Mesodermal cell (in vitro differentiated cells): ENCODE results near the gene BTBD19. TPM values are rescaled to one million over a fixed set of nuclear protein-coding genes. Genes with fewer than 3 reads are reported as not detected.
A peak's percentile ranks its signal among the peaks of the same experiment; 100 is the strongest.
"Not testable (repeated sequence)": the region's sequence is repeated elsewhere in the genome, so short reads cannot be mapped to it uniquely, and the experiment has no call there.

Experiments
- H3K27ac ChIP-seq: 2 replicates; pipeline ENCODE4 v1.7.0; 2013; ENCODE audit warnings: mild to moderate bottlenecking, low read depth, low read length, moderate library complexity; ENCODE audit not compliant: severe bottlenecking
- H3K36me3 ChIP-seq: 2 replicates; pipeline ENCODE4 v1.7.1; 2013; ENCODE audit warnings: mild to moderate bottlenecking, low read length, moderate library complexity; ENCODE audit not compliant: control insufficient read depth, insufficient read depth
- H3K4me1 ChIP-seq: one replicate; pipeline ENCODE4 v1.7.1; 2013; ENCODE audit warnings: mild to moderate bottlenecking, low read length; ENCODE audit not compliant: insufficient read depth, control insufficient read depth, poor library complexity, severe bottlenecking
- H3K4me3 ChIP-seq: 2 replicates; pipeline ENCODE4 v1.7.0; 2013; ENCODE audit warnings: low read length, control low read depth, mild to moderate bottlenecking; ENCODE audit not compliant: insufficient read depth, poor library complexity, severe bottlenecking; ENCODE audit errors: extremely low read depth
- H3K9me3 ChIP-seq: 2 replicates; pipeline ENCODE4 v1.7.1; 2013; ENCODE audit warnings: mild to moderate bottlenecking, low read length, moderate library complexity; ENCODE audit not compliant: control insufficient read depth
- WGBS, 2 experiments: methylation state at CpG; one replicate each; pipeline ENCODE4 v1.1.5; 2013; ENCODE audit warnings: missing lambda C conversion rate in 2 of 2; ENCODE audit not compliant: insufficient coverage in 2 of 2; 5-methylcytosine and 5-hydroxymethylcytosine counted together
- polyA plus RNA-seq, 2 experiments: library from polyadenylated mRNA; stranded (reverse); fragments of 50-300 nt; gene quantifications; one replicate each; pipeline ENCODE4 v1.2.3, GENCODE V29; 2013

BTBD19 gene, protein sequence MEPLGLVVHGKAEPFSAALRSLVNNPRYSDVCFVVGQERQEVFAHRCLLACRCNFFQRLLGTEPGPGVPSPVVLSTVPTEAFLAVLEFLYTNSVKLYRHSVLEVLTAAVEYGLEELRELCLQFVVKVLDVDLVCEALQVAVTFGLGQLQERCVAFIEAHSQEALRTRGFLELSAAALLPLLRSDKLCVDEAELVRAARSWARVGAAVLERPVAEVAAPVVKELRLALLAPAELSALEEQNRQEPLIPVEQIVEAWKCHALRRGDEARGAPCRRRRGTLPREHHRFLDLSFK
- polyA plus RNA-seq (2013, experiment 1 of 2): 7.2 TPM
- polyA plus RNA-seq (2013, experiment 2 of 2): 5.3 TPM

DNA sequence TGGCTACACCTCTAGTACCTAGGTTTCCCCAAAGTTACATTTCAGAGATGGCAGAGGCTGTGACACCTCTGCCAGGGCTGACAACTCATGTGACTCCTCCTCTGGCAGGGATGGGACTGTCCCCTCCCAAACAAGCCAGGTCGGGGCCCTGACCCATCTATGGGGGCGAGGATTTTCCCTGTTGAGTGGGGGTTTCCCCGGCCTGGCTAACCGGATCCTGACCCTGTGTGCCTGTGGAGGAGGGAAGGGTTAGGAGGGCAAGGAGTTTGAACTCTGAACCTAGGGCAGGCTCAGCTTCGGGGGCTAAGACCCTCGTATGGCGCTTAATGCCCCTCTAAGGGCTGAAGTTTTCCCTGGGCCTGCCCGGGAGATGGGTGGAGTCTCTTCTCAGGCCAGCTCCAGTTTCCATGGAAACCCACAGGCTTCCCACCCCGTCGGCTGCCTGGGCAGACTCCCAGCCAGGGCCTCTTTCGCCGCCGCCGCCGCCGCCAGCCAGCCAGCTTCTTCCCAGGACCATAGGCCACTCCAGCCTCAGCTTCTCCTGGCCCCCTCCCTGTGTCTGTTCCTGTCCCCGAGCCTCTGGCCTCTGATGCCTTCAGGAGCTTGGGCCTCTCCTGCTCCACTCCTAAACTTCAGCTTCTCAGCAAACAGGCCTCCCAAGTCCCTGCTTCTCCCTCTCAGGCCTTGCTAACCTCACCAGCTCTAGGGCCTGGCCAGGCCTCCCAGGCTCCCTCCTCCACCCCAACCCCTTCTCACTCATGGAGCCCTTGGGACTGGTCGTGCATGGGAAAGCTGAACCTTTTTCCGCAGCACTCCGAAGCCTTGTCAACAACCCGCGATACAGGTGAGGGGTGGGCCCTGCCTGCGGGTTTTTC, at the start of gene BTBD19:
Gene BTBD19 (plus strand): TSS at position 461 of the 875 bp plus-strand sequence. CDS start 298 bp downstream, at position 759.
- Histone ChIP-seq H3K4me1 (peaks cover 78% of the 10 kb centered on the region), H3K36me3 (peaks cover 51% of the 10 kb centered on the region), H3K27ac (peak within 1 kb of the TSS; percentile 100), H3K4me3 (peak within 1 kb of the TSS; percentile 32), H3K9me3 (no peaks in the 10 kb centered on the region)
- 25 to 26% methylated on average over 22 of the region's 23 CpGs for WGBS, 2 experiments

DNA sequence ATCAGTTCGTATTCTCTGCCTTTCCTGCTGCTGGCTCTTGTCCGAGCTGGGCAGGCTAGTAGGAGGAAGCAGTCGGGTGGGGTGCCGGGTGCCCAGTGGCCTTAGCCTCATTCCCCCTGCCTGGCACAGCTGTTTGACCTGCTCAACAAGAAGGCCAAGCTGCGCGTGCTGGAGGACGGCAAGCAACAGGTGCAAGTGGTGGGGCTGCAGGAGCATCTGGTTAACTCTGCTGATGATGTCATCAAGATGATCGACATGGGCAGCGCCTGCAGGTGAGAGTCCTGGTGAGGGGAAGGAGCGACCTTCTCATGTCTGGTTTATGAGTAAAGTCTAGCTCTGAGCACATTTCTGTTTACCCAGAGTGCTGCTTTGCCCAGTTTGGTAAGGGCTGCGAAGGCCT, 49.2 kb upstream of the BTBD19 start:
- peaks cover 96% of the 10 kb centered on the region for H3K36me3 ChIP-seq
- H3K4me3 ChIP-seq: no peak overlapping the region
- 85 to 88% methylated on average over 10 to 11 of the region's 11 CpGs for WGBS, 2 experiments

DNA sequence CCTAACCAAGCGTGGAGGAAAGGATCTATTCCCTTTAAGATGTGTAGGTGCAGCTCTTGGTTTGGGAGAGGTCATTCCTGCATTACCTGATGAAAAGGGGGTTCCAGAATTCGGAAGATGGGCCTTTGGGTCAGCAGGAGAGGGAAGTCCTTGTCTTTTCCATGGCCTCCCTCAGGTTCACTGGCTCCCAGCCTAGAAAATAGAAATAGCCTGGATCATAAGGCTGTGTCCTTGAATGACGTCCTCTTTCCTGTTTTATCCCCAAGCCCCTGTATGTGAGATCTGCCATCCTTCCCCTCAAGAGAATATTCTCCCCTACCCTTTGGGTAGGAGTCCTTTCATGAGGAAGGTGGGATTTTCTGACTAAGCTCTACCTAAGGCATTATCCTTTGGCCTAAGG, 47.4 kb upstream of the BTBD19 start:
- H3K4me3 ChIP-seq: no peak overlapping the region
- H3K27ac ChIP-seq: no peak overlapping the region
- H3K9me3 ChIP-seq: no peaks in the 10 kb centered on the region
- peaks cover 96% of the 10 kb centered on the region for H3K36me3 ChIP-seq
- H3K4me1 ChIP-seq: no peaks in the 10 kb centered on the region
- WGBS, 2 experiments: 87 to 100% methylated on average over 2 to 3 of the region's 3 CpGs

More for the DNA sequence above, 49.2 kb upstream of the BTBD19 start:
- Histone ChIP-seq H3K27ac (no peak overlapping the region), H3K4me1 (no peaks in the 10 kb centered on the region), H3K9me3 (no peaks in the 10 kb centered on the region)

DNA sequence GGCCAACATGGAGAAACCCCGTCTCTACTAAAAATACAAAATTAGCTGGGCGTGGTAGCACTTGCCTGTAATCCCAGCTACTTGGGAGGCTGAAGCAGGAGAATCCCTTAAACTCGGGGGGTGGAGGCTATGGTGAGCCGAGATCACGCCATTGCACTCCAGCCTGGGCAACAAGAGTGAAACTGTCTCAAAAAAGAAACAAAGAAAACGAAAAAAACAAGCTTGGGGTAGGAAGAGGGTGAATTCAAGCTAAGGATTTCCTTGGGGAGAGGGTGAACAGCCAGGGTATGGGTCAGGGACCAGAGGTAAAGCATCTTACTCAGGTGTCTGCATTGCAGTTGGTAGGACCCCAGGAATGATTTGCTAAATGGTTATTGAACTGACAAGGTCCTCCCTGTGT, 41.9 kb upstream of the BTBD19 start:
- H3K27ac ChIP-seq, H3K9me3 ChIP-seq, H3K4me3 ChIP-seq, H3K4me1 ChIP-seq: not testable (repeated sequence)
- WGBS, 2 experiments: 91 to 97% methylated on average over 5 of the region's 6 CpGs
- H3K36me3 ChIP-seq: peaks cover 70% of the 10 kb centered on the region

DNA sequence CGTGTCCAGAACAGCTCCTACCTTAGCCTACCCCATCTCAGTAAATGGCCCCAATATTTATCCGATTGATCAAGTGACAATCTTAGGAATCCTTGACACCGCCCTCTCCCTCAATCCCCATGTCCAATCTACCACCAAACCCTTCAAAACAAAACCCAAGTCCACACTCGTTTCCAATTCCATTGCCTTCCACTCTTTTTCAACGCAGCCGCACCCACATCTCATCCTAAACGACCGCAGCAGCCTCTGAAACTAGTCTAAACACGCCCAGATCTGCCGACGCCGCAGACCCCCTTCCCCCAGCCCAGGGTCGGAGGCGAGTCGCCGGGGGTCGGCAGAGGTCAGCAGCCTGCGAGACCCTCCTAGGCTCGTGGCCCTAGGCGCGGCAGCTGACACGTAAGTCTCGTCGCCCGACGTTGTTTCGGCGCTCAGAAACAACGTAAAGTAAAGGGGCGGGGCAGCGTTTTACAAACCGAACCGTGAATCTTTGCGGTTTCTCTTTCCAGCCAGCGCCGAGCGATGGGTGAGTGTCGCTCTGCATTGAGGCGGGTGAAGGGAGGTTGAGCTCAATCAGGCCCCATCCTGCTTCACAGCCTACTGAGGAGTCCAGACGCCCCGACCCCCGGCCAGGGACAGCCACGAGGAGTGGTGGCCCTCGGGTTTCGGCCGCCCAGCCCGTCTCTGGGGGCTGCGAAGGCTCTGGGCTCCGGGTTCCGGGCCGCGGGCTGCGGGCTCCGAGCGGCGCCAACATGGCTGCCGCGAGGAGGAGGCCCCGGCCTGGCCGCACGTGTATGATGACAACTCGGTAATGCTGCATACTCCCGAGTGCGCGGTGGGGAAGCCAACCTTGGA, 33.0 kb upstream of the BTBD19 start, which contains the start of gene RPS8:
Gene RPS8 (plus strand): TSS at position 463 of the 852 bp plus-strand sequence. CDS start 57 bp downstream, at position 520.
- Histone ChIP-seq H3K9me3 (no peaks in the 10 kb centered on the region), H3K4me1 (peaks cover 14% of the 10 kb centered on the region), H3K4me3 (peak within 1 kb of the TSS; percentile 94), H3K36me3 (peaks cover 44% of the 10 kb centered on the region), H3K27ac (peak within 1 kb of the TSS; percentile 97)
- WGBS, 2 experiments: 1% methylated on average over 64 of the region's 65 CpGs

DNA sequence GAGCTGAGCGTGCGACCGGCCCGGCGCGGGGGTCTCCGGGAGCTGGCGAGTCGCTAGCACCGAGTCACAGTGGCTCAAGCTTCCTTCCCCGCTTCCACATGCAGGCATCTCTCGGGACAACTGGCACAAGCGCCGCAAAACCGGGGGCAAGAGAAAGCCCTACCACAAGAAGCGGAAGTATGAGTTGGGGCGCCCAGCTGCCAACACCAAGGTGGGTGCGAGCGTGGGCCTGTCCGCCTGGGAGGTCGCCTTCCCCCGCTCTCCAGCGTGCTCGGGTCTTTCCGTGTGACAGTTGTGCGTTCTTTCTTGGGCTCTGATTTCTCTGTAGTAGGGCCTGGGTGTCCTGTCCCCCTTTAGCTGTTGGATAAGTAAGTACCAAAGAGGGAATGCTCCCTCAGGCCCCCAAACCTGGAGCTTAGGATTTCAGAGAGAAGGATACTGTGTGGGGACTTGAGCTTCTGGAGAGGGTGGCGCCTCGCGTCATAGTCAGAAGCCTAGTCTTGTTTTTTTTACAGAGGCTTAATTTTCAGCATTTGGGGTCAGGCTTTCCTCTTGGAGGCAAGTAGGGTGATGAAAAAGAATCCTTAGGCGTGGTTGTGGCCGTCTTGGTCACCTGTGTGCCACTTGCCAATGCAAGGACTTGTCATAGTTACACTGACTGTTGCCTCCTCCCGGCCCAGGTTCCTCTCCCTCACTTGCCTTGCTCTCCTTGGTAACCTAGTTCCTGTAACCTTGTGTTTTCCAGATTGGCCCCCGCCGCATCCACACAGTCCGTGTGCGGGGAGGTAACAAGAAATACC, 32.2 kb upstream of the BTBD19 start:
- H3K9me3 ChIP-seq: no peaks in the 10 kb centered on the region
- H3K4me1 ChIP-seq: peaks cover 14% of the 10 kb centered on the region
- H3K4me3 ChIP-seq: peak overlapping the region; percentile 94
- H3K36me3 ChIP-seq: peaks cover 52% of the 10 kb centered on the region
- peak overlapping the region; percentile 97 for H3K27ac ChIP-seq
- 2 to 3% methylated on average over 23 to 31 of the region's 36 CpGs for WGBS, 2 experiments

DNA sequence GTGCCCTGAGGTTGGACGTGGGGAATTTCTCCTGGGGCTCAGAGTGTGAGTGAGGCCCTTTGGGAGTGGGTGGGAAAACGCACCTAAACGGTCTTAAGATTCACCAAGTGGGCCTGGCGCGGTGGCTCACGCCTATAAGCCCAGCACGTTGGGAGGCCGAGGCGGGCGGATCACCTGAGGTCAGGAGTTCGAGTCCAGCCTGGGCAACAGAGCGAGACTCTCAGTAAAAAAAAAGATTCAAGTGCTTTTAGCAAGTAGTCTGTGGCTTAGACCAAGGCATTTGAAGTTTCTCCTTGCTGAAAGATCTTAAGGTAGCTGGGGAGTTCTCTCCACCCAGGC, 31.6 kb upstream of the BTBD19 start:
- WGBS, 2 experiments: 46 to 49% methylated on average over 11 of the region's 12 CpGs
- H3K4me3 ChIP-seq: peak overlapping the region; percentile 94
- no peaks in the 10 kb centered on the region for H3K9me3 ChIP-seq
- H3K27ac ChIP-seq: peak overlapping the region; percentile 59
- peaks cover 14% of the 10 kb centered on the region for H3K4me1 ChIP-seq
- peaks cover 57% of the 10 kb centered on the region for H3K36me3 ChIP-seq

DNA sequence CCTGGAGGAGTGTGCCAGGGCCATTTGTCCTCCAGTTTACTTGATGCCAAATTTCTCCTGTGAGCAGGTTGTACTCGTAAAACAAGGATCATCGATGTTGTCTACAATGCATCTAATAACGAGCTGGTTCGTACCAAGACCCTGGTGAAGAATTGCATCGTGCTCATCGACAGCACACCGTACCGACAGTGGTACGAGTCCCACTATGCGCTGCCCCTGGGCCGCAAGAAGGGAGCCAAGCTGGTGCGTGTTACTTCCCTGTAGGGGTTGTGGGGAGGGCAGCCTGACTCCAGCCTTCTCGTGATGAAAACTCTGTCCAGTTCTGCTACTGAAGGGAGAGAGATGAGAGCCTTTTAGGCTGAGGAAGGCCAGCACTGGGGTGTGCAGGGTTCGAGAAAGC, 30.8 kb upstream of the BTBD19 start:
- Histone ChIP-seq H3K27ac (peak overlapping the region; percentile 23), H3K4me1 (peaks cover 14% of the 10 kb centered on the region), H3K4me3 (peak overlapping the region; percentile 94), H3K36me3 (peaks cover 60% of the 10 kb centered on the region), H3K9me3 (no peaks in the 10 kb centered on the region)
- WGBS, 2 experiments: 96% methylated on average over 13 of the region's 14 CpGs

DNA sequence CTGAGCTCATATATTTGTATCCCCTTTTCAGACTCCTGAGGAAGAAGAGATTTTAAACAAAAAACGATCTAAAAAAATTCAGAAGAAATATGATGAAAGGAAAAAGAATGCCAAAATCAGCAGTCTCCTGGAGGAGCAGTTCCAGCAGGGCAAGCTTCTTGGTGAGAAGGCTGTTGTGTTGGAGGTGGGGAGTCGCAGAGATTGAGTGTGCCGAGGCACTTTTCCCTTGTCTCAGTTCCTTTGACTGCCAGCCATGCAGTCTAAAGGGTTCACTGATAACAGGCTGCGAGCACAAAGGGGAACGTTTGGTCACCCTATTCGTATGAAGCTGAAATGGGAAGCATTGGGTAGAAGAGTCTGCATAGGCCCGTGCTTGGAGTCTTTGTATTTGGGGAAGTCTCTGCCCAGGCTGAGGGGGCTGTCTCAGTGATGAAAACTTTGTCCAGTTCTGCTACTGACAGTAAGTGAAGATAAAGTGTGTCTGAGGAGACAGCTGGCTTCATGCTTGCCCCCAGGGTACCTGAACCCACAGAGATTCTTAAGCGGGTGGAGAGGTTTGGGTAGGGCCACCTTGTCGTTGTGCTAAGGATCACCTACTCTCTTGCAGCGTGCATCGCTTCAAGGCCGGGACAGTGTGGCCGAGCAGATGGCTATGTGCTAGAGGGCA, 30.2 kb upstream of the BTBD19 start:
- 94 to 98% methylated on average over 11 to 13 of the region's 13 CpGs for WGBS, 2 experiments
- Histone ChIP-seq H3K9me3 (no peaks in the 10 kb centered on the region), H3K4me3 (peak overlapping the region; percentile 1), H3K36me3 (peaks cover 60% of the 10 kb centered on the region), H3K4me1 (peaks cover 14% of the 10 kb centered on the region), H3K27ac (peak overlapping the region; percentile 23)
